GM23248 (cell line): Measurements from ENCODE around the gene ABHD12.

ENCODE experiments used
- EZH2 ChIP-seq: fragments of 200-600 bp; sonication (generic); IDR thresholded peaks from 2 replicates; pipeline ENCODE4 v1.6.1; 2018; ENCODE audit warnings: antibody characterized with exemption, mild to moderate bottlenecking; ENCODE audit not compliant: insufficient read depth, poor library complexity, severe bottlenecking
- EZH2phosphoT487 ChIP-seq: fragments of 200-600 bp; sonication (generic); IDR thresholded peaks from 2 replicates; pipeline ENCODE4 v1.6.1; 2018; ENCODE audit warnings: antibody characterized with exemption, moderate library complexity, mild to moderate bottlenecking, low read depth; ENCODE audit not compliant: insufficient read depth

DNA sequence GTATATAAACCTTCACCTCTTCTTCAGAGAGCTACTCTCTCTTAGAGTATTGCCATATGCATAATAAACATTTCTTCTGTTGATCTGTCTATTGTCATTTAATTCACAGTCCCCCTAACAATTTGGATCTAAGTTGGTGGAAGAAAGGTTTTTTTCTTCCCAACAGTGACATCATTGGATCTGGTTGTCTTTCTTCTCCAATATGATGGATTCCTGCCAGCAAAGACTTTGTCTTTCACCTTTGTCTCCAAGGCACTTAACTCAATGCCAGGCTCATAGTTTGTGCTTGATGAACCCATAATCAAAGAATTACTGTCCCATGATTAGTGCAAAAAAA is 39.6 kb downstream of the ABHD12 start:
- TF ChIP-seq EZH2 (no peak), EZH2phosphoT487 (no peak)
